K562 (cell line): ENCODE measurements around the gene ZNF202. TPM values are rescaled to one million over a fixed set of nuclear protein-coding genes. Genes with fewer than 3 reads are reported as not detected.

Experiments used
- ATAC-seq: fragments of 200-7000 bp; cut with Tn5 transposase; 3 replicates; pipeline ENCODE4 v1.9.1; 2020; ENCODE audit warnings: moderate library complexity
- BruUV-seq: library from RNA; stranded (reverse); fragments of 400-500 nt; replicated peaks from 2 replicates; lab custom pipeline; 2021; lab: Mats Ljungman, UMichigan
- CTCF ChIA-PET: fragments of 300-600 bp; formaldehyde crosslinking; extraction: SDS; loops from one replicate; lab custom pipeline; 2021; ENCODE audit warnings: low intra/inter-chr PET ratio; lab: Yijun Ruan, JAX
- POLR2A ChIA-PET: fragments of 300-600, 350-650 bp; sonication (Branson Sonifier 250); formaldehyde crosslinking; extraction: SDS; loops from one replicate; lab custom pipeline; 2021; ENCODE audit warnings: antibody characterized with exemption, inconsistent platforms; lab: Yijun Ruan, JAX
- DNase-seq, 4 experiments: peaks; one replicate each; pipeline versions ENCODE4 v3.0.0 to v3.0.0-alpha.2; 2011 to 2018; ENCODE audit warnings: low spot score in 3 of 4, mixed read lengths in 3 of 4; ENCODE audit errors: extremely low read depth in 1 of 4
- FAIRE-seq: peaks from 2 replicates; lab custom pipeline; 2011; peaks lifted over from hg19 to GRCh38; lab: Jason Lieb, UNC
- H2AFZ ChIP-seq: 2 replicates; pipeline ENCODE4 v1.6.0; 2011; ENCODE audit warnings: low read depth, low read length, control low read depth, inconsistent platforms
- H3K27ac ChIP-seq: fragments of 200-600 bp; 3 replicates; pipeline ENCODE4 v1.8.0; 2011; ENCODE audit warnings: low read depth, mild to moderate bottlenecking, control low read depth, inconsistent platforms, low read length, moderate library complexity, mixed read lengths; ENCODE audit errors: extremely low read depth
- H3K27me3 ChIP-seq, 2 experiments: fragments of 300-600 bp in 1 of 2; 2 replicates in 1 of 2; 3 replicates in 1 of 2; pipeline versions ENCODE4 v1.6.0 to v1.8.0; 2011; ENCODE audit warnings: inconsistent platforms in 2 of 2, low read length in 2 of 2, mild to moderate bottlenecking in 1 of 2, mixed read lengths in 1 of 2, moderate library complexity in 1 of 2; ENCODE audit not compliant: control insufficient read depth in 2 of 2, insufficient read depth in 2 of 2
- H3K36me3 ChIP-seq: fragments of 300-600 bp; 3 replicates; pipeline ENCODE4 v1.8.0; 2011; ENCODE audit warnings: mild to moderate bottlenecking, low read length, inconsistent platforms; ENCODE audit not compliant: control insufficient read depth, insufficient read depth
- H3K4me1 ChIP-seq, 2 experiments: fragments of 200-600 bp in 1 of 2; replicated peaks in 1 of 2; 2 replicates in 1 of 2; 3 replicates in 1 of 2; pipeline versions ENCODE4 v1.5.1 to v1.8.0; 2011; ENCODE audit warnings: inconsistent platforms in 2 of 2, low read length in 2 of 2, mild to moderate bottlenecking in 1 of 2, mixed read lengths in 1 of 2, moderate library complexity in 1 of 2; ENCODE audit not compliant: control insufficient read depth in 2 of 2, insufficient read depth in 2 of 2
- H3K4me2 ChIP-seq: 2 replicates; pipeline ENCODE4 v1.6.1; 2011; ENCODE audit warnings: low read length, control low read depth, inconsistent platforms, mixed read lengths; ENCODE audit not compliant: insufficient read depth
- H3K4me3 ChIP-seq: fragments of 200-600 bp; sonication (generic), shearing (Covaris generic); 2 replicates; pipeline ENCODE4 v1.5.1; 2016; ENCODE audit warnings: control low read depth, inconsistent platforms
- H3K79me2 ChIP-seq: fragments of 200-600 bp; 3 replicates; pipeline ENCODE4 v1.8.0; 2011; ENCODE audit warnings: low read length, inconsistent platforms; ENCODE audit not compliant: control insufficient read depth, insufficient read depth
- H3K9ac ChIP-seq, 2 experiments: 2 replicates each; pipeline versions ENCODE4 v1.6.0 to v1.6.1; 2011; ENCODE audit warnings: low read depth in 2 of 2, low read length in 2 of 2, control low read depth in 1 of 2, inconsistent platforms in 1 of 2, mild to moderate bottlenecking in 1 of 2, mixed read lengths in 1 of 2; ENCODE audit not compliant: insufficient read depth in 1 of 2
- H3K9me1 ChIP-seq: one replicate; pipeline ENCODE4 v1.6.0; 2011; ENCODE audit warnings: inconsistent platforms, mild to moderate bottlenecking, low read length, moderate library complexity; ENCODE audit not compliant: control insufficient read depth, insufficient read depth
- H3K9me3 ChIP-seq: replicated peaks from 2 replicates; pipeline ENCODE4 v1.5.1; 2011; ENCODE audit warnings: low read depth, low read length, inconsistent platforms; ENCODE audit not compliant: control insufficient read depth, insufficient read depth
- H4K20me1 ChIP-seq: replicated peaks from 2 replicates; pipeline ENCODE4 v1.6.1; 2011; ENCODE audit warnings: low read length, inconsistent platforms, mixed read lengths; ENCODE audit not compliant: control insufficient read depth, insufficient read depth
- DPF2 ChIP-seq: fragments of 450-650 bp; IDR thresholded peaks from 2 replicates; pipeline ENCODE4 v1.6.1; 2016
- ETV5 ChIP-seq: sonication (generic); formaldehyde crosslinking; IDR thresholded peaks from 2 replicates; pipeline ENCODE4 v1.4.0; 2020; ENCODE audit warnings: low read depth, mild to moderate bottlenecking, missing genetic modification reagents
- FOS ChIP-seq: IDR thresholded peaks from 3 replicates; pipeline ENCODE4 v1.6.1; 2011; ENCODE audit not compliant: insufficient read length; ENCODE audit errors: extremely low read depth
- MAFG ChIP-seq: fragments of 450-650 bp; conservative IDR thresholded peaks from 2 replicates; pipeline ENCODE4 v1.6.1; 2016; ENCODE audit warnings: missing genetic modification characterization, missing compliant biosample characterization
- NCOA1 ChIP-seq: fragments of 450-650 bp; IDR thresholded peaks from 2 replicates; pipeline ENCODE4 v1.6.1; 2016; ENCODE audit warnings: low read depth
- PRMT5 ChIP-seq: sonication (generic); formaldehyde crosslinking; IDR thresholded peaks from 2 replicates; pipeline ENCODE4 v1.5.0; 2020; ENCODE audit warnings: missing genetic modification reagents
- RAD51 ChIP-seq: fragments of 450-650 bp; IDR thresholded peaks from 2 replicates; pipeline ENCODE4 v1.7.1; 2016; ENCODE audit warnings: low read depth, mild to moderate bottlenecking, borderline replicate concordance
- SMAD1 ChIP-seq: fragments of 150-350 bp; IDR thresholded peaks from 2 replicates; pipeline ENCODE4 v1.6.1; 2014; ENCODE audit warnings: low read length, low read depth; ENCODE audit not compliant: partially characterized antibody
- SNRNP70 ChIP-seq: fragments of 200-400 bp; formaldehyde crosslinking; optimal IDR thresholded peaks from 2 replicates; pipeline ENCODE3; 2017; ENCODE audit warnings: low read depth, low read length
- STAT5B ChIP-seq: fragments of 250-450 bp; sonication (Bioruptor Pico); IDR thresholded peaks from 2 replicates; pipeline ENCODE4 v1.8.0; 2021; ENCODE audit warnings: mild to moderate bottlenecking, inconsistent platforms
- TAF15 ChIP-seq: fragments of 200-400 bp; formaldehyde crosslinking; IDR thresholded peaks from 2 replicates; pipeline ENCODE4 v1.6.1; 2017; ENCODE audit warnings: mild to moderate bottlenecking, low read depth, low read length, moderate library complexity
- ZNF696 ChIP-seq: fragments of 250-450 bp; sonication (Bioruptor Pico); conservative IDR thresholded peaks from 2 replicates; pipeline ENCODE4 v1.4.0; 2020; ENCODE audit warnings: mild to moderate bottlenecking, moderate library complexity
- WGBS: fragments of 100-300 bp; shearing (Covaris generic); methylation state at CpG from one replicate; pipeline ENCODE4 v1.1.6; 2016; ENCODE audit warnings: low coverage, mixed read lengths; ENCODE audit not compliant: insufficient coverage; ENCODE audit errors: missing lambda C conversion rate; 5-methylcytosine and 5-hydroxymethylcytosine counted together
- in situ Hi-C: fragments of 300-500 bp; cut with MboI; formaldehyde crosslinking; loops from 4 replicates; pipeline ENCODE4 v1.15.0; 2018; ENCODE audit warnings: inconsistent platforms, mixed read lengths
- intact Hi-C: fragments of 100-400 bp; cut with micrococcal nuclease; formaldehyde crosslinking; loops from 2 replicates; pipeline ENCODE4 v1.14.2; 2022
- polyA plus RNA-seq, 8 experiments: library from polyadenylated mRNA; depleted of rRNA in 4 of 8; stranded (reverse) in 5 of 8; unstranded in 3 of 8; fragments of >200 nt; fragmentation: Nextera tagmentation in 2 of 8; fragmentation: Illumina TruSeq in 1 of 8; extraction: Ambion mirVana in 2 of 8; extraction: Trizol in 1 of 8; gene quantifications; 2 replicates each; pipeline versions ENCODE4 v1.2.1 to v1.2.3, GENCODE V29; 2011 to 2014; ENCODE audit warnings: inconsistent platforms in 1 of 8, missing spikeins in 1 of 8
- total RNA-seq, 7 experiments: library from RNA; depleted of rRNA in 6 of 7; stranded (reverse); fragments of >200 nt in 6 of 7; fragmentation: Illumina TruSeq in 2 of 7; extraction: Trizol in 2 of 7; gene quantifications; 2 replicates each; pipeline versions ENCODE4 v1.2.1 to v1.2.3, GENCODE V29; 2011 to 2021; ENCODE audit warnings: low replicate concordance in 1 of 7
- TF ChIP-seq, protein P1 (sequence below): conservative IDR thresholded peaks from 2 replicates; pipeline ENCODE4 v1.6.1; 2011; ENCODE audit warnings: low read depth, mild to moderate bottlenecking, low read length; ENCODE audit not compliant: control insufficient read depth
- TF ChIP-seq, protein P2 (sequence below): fragments of 250-450 bp; sonication (Bioruptor Pico); IDR thresholded peaks from 2 replicates; pipeline ENCODE4 v1.8.0; 2022; ENCODE audit warnings: moderate library complexity, mild to moderate bottlenecking, inconsistent platforms
- TF ChIP-seq, protein P3 (sequence below), 2 experiments: IDR thresholded peaks; 2 replicates each; pipeline ENCODE4 v1.6.1; 2012; ENCODE audit warnings: improper control_type of control experiment in 2 of 2, low read depth in 2 of 2, low read length in 2 of 2, borderline replicate concordance in 1 of 2
- TF ChIP-seq, protein P4 (sequence below): fragments of 450-650 bp; IDR thresholded peaks from 2 replicates; pipeline ENCODE4 v1.6.1; 2016; ENCODE audit warnings: antibody characterized with exemption
- TF ChIP-seq, protein P5 (sequence below), 3 experiments: fragments of 200-800 bp in 1 of 3; sonication (Bioruptor generic) in 1 of 3; sonication (generic) in 1 of 3; formaldehyde crosslinking in 1 of 3; IDR thresholded peaks; 2 replicates each; pipeline versions ENCODE4 v1.6.1 to v1.8.0; 2016 to 2022; ENCODE audit warnings: mild to moderate bottlenecking in 2 of 3, missing compliant biosample characterization in 2 of 3, missing genetic modification characterization in 2 of 3, missing genetic modification reagents in 1 of 3

The ZNF202 gene
- total and polyA plus RNA-seq, 9 of the 15 experiments (the other 6 are each of a cell fraction or from before 2014, with no cell fraction given), result 2.3 to 18.7 (median 12.7) TPM

DNA sequence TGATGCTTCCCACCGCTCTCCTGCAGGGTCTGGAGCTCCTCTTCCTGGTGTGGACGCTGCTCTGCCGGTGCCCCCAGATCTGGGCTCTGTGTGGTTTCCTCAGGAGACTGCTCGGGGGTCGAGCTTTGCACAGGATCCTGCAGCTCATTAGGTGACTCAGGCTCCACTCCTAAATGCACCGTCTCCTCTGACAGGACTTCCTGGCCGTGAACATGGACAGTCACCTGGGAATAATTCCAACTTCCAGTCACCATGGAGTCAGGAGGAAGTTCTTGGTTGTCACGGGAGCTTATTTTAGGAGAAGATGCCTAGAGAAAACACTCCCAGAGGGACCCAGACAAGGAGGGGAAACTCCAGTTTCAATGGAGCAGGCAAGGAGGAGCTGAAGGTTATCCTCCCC is 11.9 kb downstream of the ZNF202 start:
- H3K4me1 ChIP-seq, result no peaks in the 10 kb centered on the region
- no peak for FAIRE-seq
- ChIA-PET POLR2A (interaction anchor here (0.6 to 0.8 kb wide), 3 partner anchors 12 to 412 kb away, joined by 3 read pairs; no protein-coding TSS in a partner anchor), CTCF (no interaction called here)
- DNase-seq, result no peak
- no peak overlapping the region for H3K9ac ChIP-seq
- WGBS, result 93% methylated on average over 8 of the region's 8 CpGs
- no TSS peak for BruUV-seq
- no peak overlapping the region for H3K4me2 ChIP-seq
- peaks cover 8% of the 10 kb centered on the region for H3K9me3 ChIP-seq
- peaks cover 14% of the 10 kb centered on the region; the same call in 1 of the 3 replicates for H3K79me2 ChIP-seq
- no peaks in the 10 kb centered on the region for H4K20me1 ChIP-seq
- in situ Hi-C loops (no loop called here), intact Hi-C loops (no loop called here)
- H3K27me3 ChIP-seq, result no peaks in the 10 kb centered on the region
- no peaks in the 10 kb centered on the region for H3K9me1 ChIP-seq
- no peak overlapping the region for H3K4me3 ChIP-seq
- H2AFZ ChIP-seq, result no peak overlapping the region
- ATAC-seq, result no peak
- peaks cover 96% of the 10 kb centered on the region for H3K36me3 ChIP-seq
- no peak overlapping the region for H3K27ac ChIP-seq
- no peak for TF ChIP-seq PRMT5 (CRISPR knock-in tag)
- TF ChIP-seq SMAD1, result no peak
- TF ChIP-seq ETV5, result no peak
- TF ChIP-seq, protein P1, sequence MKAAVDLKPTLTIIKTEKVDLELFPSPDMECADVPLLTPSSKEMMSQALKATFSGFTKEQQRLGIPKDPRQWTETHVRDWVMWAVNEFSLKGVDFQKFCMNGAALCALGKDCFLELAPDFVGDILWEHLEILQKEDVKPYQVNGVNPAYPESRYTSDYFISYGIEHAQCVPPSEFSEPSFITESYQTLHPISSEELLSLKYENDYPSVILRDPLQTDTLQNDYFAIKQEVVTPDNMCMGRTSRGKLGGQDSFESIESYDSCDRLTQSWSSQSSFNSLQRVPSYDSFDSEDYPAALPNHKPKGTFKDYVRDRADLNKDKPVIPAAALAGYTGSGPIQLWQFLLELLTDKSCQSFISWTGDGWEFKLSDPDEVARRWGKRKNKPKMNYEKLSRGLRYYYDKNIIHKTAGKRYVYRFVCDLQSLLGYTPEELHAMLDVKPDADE, result no peak
- TF ChIP-seq ZNF696 (CRISPR knock-in tag), result no peak
- TF ChIP-seq DPF2, result no peak
- TF ChIP-seq NCOA1, result no peak
- TF ChIP-seq, protein P2, sequence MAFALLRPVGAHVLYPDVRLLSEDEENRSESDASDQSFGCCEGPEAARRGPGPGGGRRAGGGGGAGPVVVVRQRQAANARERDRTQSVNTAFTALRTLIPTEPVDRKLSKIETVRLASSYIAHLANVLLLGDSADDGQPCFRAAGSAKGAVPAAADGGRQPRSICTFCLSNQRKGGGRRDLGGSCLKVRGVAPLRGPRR, result no peak
- TF ChIP-seq, protein P3, sequence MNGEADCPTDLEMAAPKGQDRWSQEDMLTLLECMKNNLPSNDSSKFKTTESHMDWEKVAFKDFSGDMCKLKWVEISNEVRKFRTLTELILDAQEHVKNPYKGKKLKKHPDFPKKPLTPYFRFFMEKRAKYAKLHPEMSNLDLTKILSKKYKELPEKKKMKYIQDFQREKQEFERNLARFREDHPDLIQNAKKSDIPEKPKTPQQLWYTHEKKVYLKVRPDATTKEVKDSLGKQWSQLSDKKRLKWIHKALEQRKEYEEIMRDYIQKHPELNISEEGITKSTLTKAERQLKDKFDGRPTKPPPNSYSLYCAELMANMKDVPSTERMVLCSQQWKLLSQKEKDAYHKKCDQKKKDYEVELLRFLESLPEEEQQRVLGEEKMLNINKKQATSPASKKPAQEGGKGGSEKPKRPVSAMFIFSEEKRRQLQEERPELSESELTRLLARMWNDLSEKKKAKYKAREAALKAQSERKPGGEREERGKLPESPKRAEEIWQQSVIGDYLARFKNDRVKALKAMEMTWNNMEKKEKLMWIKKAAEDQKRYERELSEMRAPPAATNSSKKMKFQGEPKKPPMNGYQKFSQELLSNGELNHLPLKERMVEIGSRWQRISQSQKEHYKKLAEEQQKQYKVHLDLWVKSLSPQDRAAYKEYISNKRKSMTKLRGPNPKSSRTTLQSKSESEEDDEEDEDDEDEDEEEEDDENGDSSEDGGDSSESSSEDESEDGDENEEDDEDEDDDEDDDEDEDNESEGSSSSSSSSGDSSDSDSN (IDR thresholded peaks at IDR 0.05; ENCODE audit: borderline replicate concordance in 1 of 2, low read depth in 2 of 2, low read length in 2 of 2), result no peak
- TF ChIP-seq, protein P4, sequence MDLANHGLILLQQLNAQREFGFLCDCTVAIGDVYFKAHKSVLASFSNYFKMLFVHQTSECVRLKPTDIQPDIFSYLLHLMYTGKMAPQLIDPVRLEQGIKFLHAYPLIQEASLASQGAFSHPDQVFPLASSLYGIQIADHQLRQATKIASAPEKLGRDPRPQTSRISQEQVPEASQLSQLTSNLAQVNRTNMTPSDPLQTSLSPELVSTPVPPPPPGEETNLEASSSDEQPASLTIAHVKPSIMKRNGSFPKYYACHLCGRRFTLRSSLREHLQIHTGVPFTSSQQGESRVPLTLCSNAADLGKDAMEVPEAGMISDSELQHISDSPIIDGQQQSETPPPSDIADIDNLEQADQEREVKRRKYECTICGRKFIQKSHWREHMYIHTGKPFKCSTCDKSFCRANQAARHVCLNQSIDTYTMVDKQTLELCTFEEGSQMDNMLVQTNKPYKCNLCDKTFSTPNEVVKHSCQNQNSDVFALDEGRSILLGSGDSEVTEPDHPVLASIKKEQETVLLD, result no peak
- TF ChIP-seq, protein P5, sequence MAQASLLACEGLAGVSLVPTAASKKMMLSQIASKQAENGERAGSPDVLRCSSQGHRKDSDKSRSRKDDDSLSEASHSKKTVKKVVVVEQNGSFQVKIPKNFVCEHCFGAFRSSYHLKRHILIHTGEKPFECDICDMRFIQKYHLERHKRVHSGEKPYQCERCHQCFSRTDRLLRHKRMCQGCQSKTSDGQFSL (CRISPR knock-in tag; IDR thresholded peaks at IDR 0.05), result no peak
- TF ChIP-seq, protein P5 (tag; IDR thresholded peaks at IDR 0.05), result no peak
- TF ChIP-seq SNRNP70, result no peak
- no peak for TF ChIP-seq FOS
- no peak for TF ChIP-seq MAFG (tag)
- no peak for TF ChIP-seq STAT5B (CRISPR knock-in tag)
- TF ChIP-seq TAF15, result no peak
- TF ChIP-seq RAD51, result no peak
